Calu3 (cell line): ENCODE results near the gene SNW1. TPM values are rescaled to one million over a fixed set of nuclear protein-coding genes. Genes with fewer than 3 reads are reported as not detected.

Experiments used
- BruUV-seq: library from RNA; stranded (reverse); fragments of 400-500 nt; replicated peaks from 2 replicates; lab custom pipeline; 2021; lab: Mats Ljungman, UMichigan
- CTCF ChIA-PET: fragments of 300-600 bp; sonication (Branson Sonifier 250); formaldehyde crosslinking; loops from one replicate; lab custom pipeline; 2022; ENCODE audit warnings: antibody characterized with exemption; lab: Charles Lee
- DNase-seq: peaks from one replicate; pipeline ENCODE4 v3.0.0; 2022
- H3K27ac Mint-ChIP-seq: one replicate; pipeline ENCODE4 v1.8.0; 2022; ENCODE audit warnings: mixed read lengths; ENCODE audit not compliant: unreplicated experiment
- H3K27me3 Mint-ChIP-seq: one replicate; pipeline ENCODE4 v1.8.0; 2022; ENCODE audit warnings: mixed read lengths; ENCODE audit not compliant: unreplicated experiment
- H3K36me3 Mint-ChIP-seq: one replicate; pipeline ENCODE4 v1.8.0; 2022; ENCODE audit warnings: mild to moderate bottlenecking, moderate library complexity, mixed read lengths; ENCODE audit not compliant: insufficient read depth, unreplicated experiment
- H3K4me1 Mint-ChIP-seq: one replicate; pipeline ENCODE4 v1.8.0; 2022; ENCODE audit warnings: mild to moderate bottlenecking, low read depth, mixed read lengths; ENCODE audit not compliant: unreplicated experiment
- H3K4me3 Mint-ChIP-seq: one replicate; pipeline ENCODE4 v1.8.0; 2022; ENCODE audit warnings: mild to moderate bottlenecking, low read depth, moderate library complexity, mixed read lengths; ENCODE audit not compliant: unreplicated experiment
- H3K9me3 Mint-ChIP-seq: one replicate; pipeline ENCODE4 v1.8.0; 2022; ENCODE audit warnings: low read depth, mixed read lengths; ENCODE audit not compliant: unreplicated experiment
- CTCF ChIP-seq: fragments of 200-600 bp; IDR thresholded peaks from one replicate; pipeline ENCODE4 v1.8.0; 2022; ENCODE audit warnings: antibody characterized with exemption; ENCODE audit not compliant: unreplicated experiment
- intact Hi-C: fragments of 100-400 bp; cut with micrococcal nuclease; formaldehyde crosslinking; loops from one replicate; pipeline ENCODE4 v1.10.0; 2022; ENCODE audit not compliant: unreplicated experiment
- total RNA-seq: library from RNA; stranded (reverse); gene quantifications from 2 replicates; pipeline ENCODE4 v1.2.3, GENCODE V29; 2022

Gene SNW1
- total RNA-seq, 1 experiment from 2014 or later: 102 TPM

GRCh38 chr14:77746064-77746702 is 14.8 kb downstream of the SNW1 start:
- Mint-ChIP-seq H3K4me1 (no peaks in the 10 kb centered on the region), H3K27ac (no peak overlapping the region), H3K4me3 (no peak overlapping the region), H3K9me3 (no peaks in the 10 kb centered on the region), H3K36me3 (peaks cover 18% of the 10 kb centered on the region), H3K27me3 (no peaks in the 10 kb centered on the region)
- DNase-seq: no peak
- CTCF ChIA-PET: no interaction called here
- TF ChIP-seq CTCF: no peak
- no TSS peak for BruUV-seq
- intact Hi-C loops: no loop called here

- BruUV-seq: no TSS peak
- Mint-ChIP-seq H3K4me3 (no peak overlapping the region), H3K36me3 (peaks cover 28% of the 10 kb centered on the region), H3K27ac (no peak overlapping the region), H3K9me3 (no peaks in the 10 kb centered on the region), H3K4me1 (no peaks in the 10 kb centered on the region), H3K27me3 (no peaks in the 10 kb centered on the region)
- CTCF ChIA-PET: interaction anchor here (0.6 kb wide), 2 partner anchors 11 to 16 kb away, joined by 3 read pairs; no protein-coding TSS in a partner anchor
- DNase-seq: no peak
- intact Hi-C loops: no loop called here
- no peak for TF ChIP-seq CTCF
Observed at GRCh38 chr14:77741438-77741837, 19.5 kb downstream of the SNW1 start.

GRCh38 chr14:77738559-77739250 is 22.3 kb downstream of the SNW1 start:
- no peak overlapping the region for H3K27ac Mint-ChIP-seq
- BruUV-seq: no TSS peak
- H3K4me1 Mint-ChIP-seq: no peaks in the 10 kb centered on the region
- H3K27me3 Mint-ChIP-seq: no peaks in the 10 kb centered on the region
- CTCF ChIA-PET: no interaction called here
- intact Hi-C loops: no loop called here
- no peaks in the 10 kb centered on the region for H3K9me3 Mint-ChIP-seq
- no peak for TF ChIP-seq CTCF
- peaks cover 28% of the 10 kb centered on the region for H3K36me3 Mint-ChIP-seq
- no peak for DNase-seq
- no peak overlapping the region for H3K4me3 Mint-ChIP-seq

- Mint-ChIP-seq H3K27me3 (no peaks in the 10 kb centered on the region), H3K4me1 (no peaks in the 10 kb centered on the region), H3K4me3 (no peak overlapping the region), H3K27ac (no peak overlapping the region), H3K9me3 (no peaks in the 10 kb centered on the region), H3K36me3 (peaks cover 50% of the 10 kb centered on the region)
- BruUV-seq: no TSS peak
- CTCF ChIA-PET: no interaction called here
- no peak for DNase-seq
- intact Hi-C loops: no loop called here
- no peak for TF ChIP-seq CTCF
Observed at GRCh38 chr14:77730976-77731497, 29.9 kb downstream of the SNW1 start.
